ENCODE measurements around the gene CYTH4.

DNA sequence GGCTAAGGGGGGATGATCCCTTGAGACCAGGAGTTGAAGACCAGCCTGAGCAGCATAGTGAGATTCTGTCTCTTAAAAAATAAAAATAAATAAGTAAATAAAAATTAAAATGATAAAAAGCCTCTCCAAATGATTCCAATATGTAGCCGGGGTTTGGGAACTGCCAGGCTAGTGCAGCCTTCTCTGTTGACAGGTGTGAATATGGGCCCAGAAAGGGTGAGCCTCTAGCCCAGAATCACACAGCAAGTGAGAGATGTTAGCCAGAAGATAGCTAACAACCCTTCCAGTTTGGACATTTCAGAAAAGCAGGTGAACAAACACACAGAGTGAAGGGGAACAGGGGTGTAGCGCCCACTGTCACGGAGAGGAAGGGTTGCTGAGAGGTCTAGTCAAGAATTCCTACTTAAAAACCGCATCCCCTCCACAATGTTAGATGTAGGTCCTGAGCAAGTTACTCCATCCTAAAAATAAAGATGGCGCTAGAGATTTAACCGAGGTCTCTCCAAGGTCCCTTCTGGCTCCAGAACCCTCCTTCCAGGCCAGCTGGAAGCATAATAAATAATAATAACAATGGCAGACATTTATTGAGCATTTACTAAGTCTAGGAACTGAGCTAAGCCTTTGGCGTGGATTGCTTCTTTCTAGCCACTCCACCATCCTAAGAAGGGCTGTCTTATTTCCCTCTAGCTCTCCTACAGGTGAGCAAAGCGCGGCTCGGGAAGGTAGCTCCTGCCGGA is 51.6 kb downstream of the CYTH4 start:
- no peak for TF ChIP-seq CTCF (conservative IDR thresholded peaks at IDR 0.05)
- no peak for TF ChIP-seq EZH2 (IDR thresholded peaks at IDR 0.05; ENCODE audit: low read depth)
